ENCODE data around the gene SMDT1.

Gene SMDT1, protein sequence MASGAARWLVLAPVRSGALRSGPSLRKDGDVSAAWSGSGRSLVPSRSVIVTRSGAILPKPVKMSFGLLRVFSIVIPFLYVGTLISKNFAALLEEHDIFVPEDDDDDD

DNA sequence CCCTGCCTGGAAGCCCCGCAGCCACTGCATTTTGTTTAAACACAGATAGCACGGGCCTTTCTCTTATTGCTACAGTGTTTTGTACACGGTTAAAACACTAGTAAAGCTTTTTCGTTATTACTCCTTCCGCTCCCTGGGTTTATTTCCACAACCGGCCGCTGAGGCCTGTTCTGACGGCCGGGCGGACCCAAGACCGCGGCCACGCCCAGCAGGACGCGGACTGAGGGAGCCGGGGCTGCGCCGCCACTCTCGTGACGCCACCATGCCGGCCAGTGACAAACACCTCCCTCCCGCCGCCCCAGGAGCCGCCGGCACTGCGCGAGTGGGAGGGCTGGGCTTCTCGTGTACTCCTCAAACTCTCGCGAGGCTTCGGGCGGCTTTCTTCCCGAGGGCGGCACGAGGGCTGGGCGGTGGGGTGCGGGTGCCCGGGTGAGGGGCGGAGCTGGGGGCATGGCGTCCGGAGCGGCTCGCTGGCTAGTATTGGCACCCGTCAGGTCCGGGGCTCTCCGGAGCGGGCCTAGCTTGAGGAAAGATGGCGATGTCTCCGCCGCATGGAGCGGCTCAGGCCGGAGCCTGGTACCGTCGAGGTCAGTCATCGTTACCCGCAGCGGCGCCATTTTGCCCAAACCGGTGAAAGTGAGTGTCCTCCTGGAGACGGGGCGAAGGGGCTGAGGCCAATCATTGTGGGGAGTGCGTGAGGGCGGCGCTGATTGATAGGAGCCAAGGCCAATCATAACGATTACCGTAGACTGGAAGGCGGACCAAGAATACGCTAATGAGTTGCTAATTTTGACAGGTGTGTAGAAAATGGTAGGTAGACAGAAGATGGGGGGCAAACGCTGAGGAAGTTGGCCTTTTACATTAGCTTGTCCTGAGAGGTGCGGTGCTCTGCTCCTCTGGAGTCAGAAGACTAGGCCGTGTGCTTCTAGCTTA, at the start of gene SMDT1:
SMDT1 (plus strand) TSS at position 382 of the 933 bp plus-strand sequence; CDS start at position 451, 69 bp downstream.
- peak; percentile 97 for DNase-seq (ENCODE audit: low read depth)

DNA sequence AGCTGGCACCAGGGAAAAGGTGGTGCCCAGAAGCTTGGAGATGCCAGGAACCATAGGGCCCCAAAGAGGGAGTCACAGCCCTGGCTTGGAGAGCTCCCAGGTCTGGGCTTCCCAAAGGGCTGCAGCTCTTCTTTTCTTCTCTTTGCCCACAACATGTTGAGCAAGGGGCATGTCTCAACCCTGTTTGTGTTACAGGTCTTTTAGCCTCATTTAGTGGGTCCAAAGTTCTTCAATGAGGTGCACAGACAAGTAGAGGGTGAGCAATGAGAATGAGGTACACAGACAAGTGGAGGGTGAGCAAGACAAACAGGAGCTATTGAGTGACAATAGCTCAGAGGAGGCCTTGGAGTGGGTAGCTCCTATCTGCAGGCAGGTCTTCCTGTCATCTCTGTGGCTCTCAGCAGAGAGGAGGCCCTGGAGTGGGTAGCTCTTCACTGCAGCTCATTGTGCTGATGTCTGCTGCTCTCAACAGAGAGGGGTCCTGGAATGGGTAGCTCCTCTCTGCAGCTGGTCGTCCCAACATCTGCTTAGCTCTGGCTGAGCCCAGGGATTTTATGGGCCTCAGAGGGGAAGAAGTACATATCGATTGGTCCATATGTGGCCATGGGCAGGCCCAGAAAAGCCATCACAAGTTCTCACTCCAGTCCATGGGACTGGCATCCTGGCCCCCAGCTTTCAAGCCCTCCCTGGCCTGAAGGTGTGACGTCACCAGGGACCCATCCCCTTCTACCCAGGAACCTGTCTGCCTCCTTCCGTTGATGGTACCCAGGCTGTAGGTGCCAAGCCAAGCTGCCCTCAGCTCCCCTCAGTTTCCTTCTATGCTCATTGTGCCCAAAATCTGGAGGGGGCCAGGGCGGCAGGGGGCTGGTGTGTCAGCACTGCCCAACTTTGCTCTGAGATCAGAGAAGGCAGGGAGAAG, 46.0 kb upstream of the SMDT1 start:
- DNase-seq (ENCODE audit: low read depth) = no peak

DNA sequence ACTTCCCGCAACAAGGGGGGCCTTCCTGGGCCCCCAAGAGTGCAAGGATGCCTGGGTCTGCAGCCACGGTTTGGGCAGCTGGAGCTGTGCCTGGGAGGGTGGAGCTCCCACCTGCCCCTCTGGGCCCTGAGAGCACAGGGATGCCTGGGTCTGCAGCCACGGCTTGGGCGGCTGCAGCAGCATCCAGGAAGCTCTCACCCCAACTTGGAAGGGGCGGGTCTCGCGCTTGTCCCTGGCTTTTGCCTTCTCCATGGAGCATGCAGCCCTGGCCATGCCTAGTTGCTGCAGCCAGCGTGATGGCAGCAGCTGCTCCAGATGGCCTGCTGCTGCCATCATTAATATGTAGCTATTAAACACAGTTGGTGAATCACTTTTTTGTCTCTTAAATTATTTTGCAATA, 44.2 kb upstream of the SMDT1 start:
- no peak for DNase-seq (ENCODE audit: low read depth)

DNA sequence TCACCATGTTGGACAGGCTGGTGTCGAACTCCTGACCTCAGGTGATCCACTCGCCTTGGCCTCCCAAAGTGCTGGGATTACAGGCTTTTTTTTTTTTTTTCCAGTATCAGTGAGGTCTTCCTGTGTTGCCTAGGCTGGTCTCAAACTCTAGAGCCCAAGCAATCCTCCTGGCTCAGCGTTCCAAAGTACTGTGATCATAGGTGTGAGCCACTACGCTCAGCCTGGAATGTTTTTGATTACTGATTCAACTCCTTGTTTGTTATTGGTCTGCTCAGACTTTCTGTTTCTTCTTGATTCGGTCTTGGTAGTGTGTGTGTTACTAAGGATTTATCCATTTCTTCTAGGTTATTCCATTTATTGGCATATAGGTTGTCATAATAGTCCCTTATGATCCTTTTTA, 40.2 kb upstream of the SMDT1 start:
- DNase-seq (ENCODE audit: low read depth) = no peak

DNA sequence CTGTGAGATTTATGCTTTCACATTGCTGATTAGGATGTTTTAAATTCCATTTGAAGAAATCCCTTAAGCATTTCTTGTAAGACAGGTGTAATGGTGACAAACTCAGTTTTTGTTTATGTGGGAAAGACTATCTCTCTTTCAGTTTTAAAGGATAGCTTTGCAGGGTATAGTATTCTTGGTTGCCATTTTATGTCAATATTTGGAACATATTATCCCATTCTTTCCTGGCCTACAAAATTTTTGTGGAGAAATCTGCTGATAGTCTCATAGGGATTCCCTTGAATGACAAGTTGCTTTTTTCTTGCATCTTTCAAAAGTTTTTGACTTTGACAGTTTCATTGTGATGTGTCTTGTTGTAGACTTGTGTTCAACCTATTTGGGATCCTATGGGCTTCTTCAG, 37.7 kb upstream of the SMDT1 start:
- no peak for DNase-seq (ENCODE audit: low read depth)

DNA sequence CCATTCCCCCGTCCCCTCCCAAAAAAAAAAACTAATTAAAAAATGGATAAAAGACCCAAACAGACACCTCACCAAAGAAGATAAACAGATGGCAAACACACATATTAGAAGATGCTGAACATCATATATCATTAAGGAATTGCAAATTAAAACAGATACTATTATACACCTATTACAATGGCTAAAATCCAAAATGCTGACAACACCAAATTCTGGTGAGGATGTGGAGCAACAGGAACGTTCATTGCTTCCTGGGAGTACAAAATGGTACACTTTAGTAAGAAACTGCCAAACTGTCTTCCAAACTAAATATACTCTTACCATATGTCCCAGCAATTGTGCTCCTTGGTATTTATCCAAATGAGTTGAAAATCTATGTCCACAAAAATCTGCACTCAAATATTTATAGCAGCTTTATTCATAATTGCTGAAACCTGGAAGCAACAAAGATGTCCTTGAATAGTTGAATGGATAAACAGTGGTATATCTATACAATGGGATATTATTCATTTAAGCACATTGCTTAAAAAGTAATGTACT, 28.8 kb upstream of the SMDT1 start:
- DNase-seq (ENCODE audit: low read depth) = no peak

DNA sequence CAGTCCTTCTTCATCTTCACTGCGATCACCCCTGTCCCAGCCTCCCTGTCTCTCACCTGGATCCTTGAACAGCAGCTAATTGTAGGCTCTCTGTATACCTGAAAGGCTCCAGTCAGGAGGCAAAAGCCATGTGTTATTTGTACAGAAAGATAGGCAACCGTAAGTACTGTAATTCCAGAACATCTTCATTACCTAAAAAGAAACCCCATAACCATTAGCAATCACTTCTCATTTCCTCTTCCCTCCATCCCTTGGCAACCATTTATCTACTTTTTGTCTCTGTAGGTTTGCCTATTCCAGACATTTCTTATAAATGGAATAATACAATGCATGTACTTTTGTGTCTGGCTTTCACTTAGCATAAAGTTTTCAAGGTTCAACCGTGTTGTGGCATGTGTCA, 26.7 kb upstream of the SMDT1 start:
- no peak for DNase-seq (ENCODE audit: low read depth)

DNA sequence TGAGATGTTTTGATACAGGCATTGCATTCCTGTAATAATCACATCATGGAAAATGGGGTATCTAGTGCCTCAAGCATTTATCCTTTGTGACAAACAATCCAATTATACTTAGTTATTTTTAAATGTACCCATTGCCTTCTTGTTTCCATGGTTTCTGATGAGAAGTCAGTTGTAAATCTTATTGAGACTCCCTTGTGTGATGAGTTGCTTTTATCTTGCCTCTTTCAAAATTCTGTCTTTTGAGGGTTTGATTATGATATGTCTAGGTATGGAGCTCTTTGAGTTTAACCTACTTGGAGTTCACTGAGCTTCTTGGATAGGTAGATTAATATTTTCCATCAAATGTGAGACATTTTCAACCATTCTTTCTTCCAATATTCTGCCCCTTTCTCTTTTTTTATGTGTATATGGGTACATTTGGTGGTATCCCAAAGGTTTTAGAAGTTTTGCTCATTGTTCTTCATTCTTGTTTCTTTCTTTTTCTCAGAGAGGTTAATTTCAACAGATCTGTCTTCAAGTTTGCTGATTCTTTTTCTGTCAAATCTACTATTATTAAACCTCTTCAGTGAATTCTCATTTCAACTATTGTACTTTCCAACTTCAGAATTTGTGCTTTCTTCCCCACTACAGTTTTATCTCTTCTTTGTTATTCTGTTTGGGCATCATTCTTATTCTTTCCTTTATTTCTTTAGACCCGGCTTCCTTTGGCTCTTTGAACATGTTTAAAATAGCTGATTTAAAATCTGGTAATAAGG, 22.6 kb upstream of the SMDT1 start:
- no peak for DNase-seq (ENCODE audit: low read depth)

DNA sequence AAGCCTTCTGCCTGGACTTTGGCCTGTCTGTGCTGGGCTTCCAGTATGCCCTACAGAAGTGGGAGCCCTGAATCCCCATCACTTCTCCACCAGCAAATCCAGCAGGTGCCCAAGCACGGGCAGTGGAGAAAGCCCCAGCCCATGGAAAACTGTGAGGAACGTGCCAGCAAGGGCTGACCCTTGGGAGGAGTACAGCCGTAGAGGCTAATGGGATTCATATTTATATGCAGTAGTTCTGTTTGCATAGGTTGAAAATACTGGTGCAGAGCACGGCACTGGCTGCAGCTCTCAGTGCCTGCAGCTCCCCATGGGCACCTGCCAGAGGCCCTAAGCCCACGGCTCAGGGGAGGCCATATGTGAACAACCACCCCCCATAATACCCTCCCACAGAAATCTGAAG, 19.0 kb upstream of the SMDT1 start:
- no peak for DNase-seq (ENCODE audit: low read depth)

DNA sequence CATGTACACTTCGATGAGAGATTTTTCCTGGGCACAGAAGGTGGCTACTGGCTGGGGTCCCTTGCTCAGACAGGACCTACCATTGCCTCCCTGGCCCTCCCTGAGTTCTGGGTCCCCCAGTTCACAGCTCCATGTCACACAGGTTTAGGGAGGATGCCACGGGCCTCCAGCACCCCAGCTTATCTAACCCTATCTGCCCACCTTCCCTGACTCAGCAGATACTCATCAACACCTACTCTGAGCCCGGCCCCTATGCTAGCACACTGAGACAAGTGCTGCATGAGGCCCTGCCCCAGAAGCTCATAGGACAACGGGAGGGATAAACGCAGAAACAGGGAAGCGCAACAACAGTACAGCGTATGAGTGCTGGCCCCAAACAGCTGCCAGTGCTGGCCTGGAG, 18.5 kb upstream of the SMDT1 start:
- DNase-seq (ENCODE audit: low read depth) = no peak

DNA sequence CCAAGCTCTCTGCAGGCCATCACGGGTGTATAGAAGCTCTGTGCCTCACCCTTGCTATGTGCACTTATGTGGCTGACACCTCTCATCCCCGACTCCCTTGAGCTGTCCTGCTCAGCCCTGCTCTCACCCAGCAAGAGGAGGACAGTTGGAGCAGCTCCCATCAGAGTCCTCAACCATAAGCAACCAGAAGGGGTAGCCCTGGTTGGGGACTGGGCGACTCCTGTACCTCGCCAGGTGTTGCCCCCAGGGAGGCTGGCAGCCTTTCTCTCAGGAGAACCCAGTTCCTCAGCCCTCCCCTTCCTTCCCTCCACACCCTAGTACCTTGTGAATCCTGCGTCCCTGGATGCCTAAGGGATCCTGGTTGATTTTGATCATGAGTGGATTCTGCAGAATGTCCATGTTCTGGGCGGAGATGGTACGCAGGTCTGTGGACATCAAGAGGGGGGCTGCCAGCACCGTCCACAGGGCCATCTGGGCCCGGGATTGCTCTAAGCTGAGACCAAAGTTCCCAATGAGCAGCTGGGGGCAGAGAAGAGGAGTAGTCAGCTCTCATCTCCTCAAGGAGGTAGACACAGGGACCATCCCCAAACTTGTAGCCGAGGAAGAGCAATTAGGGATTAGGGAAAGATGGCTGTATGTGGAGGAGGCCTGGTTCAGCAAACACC, 16.9 kb upstream of the SMDT1 start:
- no peak for DNase-seq (ENCODE audit: low read depth)

DNA sequence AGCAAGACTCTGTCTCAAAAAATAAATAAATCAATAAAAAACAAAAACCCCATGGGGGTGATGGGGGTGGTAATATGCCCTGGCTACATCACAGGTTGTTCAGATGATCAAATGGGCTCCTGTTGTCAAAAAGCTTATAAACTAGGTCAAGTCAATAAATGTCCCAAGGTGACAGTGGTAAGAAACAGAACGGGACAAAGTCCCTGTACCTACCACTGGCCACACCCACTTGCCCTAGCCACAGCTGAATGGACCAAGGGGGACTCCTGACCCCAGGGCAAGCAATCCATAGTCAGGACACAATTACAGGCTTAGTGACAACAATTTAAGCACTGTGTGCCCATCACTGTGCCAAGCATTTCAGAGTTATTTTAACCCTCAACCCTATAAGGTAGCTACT, 14.9 kb upstream of the SMDT1 start:
- DNase-seq (ENCODE audit: low read depth) = no peak

DNA sequence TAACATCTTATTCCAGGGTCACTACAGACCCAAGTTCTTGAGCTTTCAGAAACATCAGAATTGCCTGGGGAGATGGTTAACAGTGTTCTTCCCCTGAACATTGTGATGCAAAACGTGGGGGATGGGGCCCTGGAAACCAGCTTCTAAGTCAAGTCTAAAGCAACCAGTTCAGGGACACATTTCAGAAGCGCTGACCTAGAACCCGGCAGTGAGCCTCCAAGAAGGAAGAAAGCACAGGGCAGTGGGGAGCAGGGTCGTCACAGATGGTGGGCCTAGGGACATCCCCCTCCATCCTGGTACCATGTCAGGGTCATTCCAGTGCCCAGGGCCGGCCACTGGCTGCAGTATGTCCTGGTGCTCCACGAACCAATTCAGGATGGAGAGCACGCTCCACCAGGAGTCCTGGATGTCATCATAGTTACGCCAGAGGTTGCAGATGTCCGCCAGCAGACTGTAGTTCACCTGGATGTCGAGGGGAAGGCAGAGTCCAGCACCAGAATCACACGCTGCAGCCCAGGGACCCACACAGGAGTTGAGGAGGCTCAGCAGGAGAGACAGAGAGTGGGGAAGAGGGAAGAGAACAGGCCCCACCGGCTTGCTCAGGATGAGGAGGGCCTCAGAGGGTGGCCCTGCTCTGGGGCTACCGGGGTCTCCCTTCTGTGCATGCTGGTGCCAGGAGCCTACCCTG, 13.9 kb upstream of the SMDT1 start:
- DNase-seq (ENCODE audit: low read depth) = no peak

DNA sequence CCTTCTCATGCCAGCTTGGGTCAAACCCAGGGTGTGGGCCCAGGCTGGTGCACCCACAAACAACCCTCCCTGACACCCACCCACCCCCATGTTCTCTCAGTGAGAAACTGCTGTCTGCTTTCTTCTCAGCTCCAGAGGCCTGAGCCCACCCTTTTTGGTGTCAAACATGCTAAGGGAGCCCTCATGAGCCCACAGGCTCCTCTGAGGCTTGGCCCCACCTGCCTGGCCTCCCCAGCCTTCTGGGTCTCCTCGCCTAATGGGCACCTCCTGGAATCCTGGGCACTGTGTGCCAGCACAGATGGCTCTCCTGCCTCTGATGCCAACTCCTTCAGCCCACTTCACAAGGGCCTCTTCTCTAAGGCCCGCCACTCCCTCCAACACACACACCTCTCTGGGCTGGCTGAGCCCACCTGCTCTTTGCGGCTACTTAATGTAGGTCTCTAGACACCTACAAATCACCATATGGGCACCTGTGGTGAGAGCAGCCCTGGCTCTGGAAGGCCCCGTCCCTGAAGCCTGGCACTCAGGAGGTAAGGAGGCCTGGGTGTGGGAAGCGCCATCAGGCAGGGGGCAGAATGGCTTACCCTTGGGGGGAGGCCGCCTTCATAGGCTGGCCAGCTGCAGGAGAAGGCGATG, 13.3 kb upstream of the SMDT1 start:
- no peak for DNase-seq (ENCODE audit: low read depth)

DNA sequence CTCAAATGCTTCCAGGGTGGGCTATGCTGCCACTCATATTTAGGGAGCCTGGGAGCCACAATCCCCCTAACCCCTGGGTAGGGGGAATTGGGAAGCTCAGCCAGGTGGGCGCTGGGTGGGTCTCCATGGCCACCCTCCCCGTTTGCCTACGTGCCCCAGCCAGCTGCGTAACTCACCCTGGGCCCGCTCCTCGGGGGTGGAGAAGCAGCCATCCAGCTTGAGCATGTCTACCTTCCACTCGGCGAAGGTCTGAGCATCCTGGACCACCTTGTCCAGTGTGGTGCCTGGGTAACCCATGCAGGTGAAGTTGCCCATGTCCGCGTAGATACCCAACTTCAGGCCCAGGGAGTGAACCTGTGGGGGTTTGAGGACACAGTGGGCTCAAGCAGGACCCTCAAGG, 12.6 kb upstream of the SMDT1 start:
- DNase-seq (ENCODE audit: low read depth) = no peak

DNA sequence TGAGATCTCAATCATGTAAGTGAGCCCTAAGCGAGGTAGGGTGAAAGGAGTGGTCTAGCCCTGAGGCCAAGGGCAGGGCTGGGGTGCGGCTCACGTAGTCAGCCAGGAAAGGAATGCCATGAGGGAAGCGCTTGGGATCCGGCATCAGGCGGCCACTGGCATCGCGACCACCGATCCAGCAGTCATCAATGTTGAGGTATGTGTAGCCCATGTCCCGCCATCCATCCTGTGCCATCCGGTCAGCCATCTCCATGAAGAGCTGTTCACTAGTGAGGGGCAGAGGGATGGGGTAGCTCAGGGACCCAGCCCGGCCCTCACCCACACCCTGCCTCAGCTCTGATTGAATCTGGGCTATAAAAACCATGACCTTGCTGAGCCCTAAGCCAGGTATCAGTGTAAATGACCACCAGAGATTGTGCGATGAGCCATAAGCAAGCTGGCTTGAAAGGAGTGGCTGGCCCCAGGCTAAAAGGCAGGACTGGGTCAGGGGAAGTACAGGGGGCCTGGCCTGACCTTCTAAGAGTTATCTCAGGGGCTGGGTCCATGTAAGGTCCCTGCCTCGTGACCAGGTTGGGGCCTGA, 11.7 kb upstream of the SMDT1 start:
- no peak for DNase-seq (ENCODE audit: low read depth)

DNA sequence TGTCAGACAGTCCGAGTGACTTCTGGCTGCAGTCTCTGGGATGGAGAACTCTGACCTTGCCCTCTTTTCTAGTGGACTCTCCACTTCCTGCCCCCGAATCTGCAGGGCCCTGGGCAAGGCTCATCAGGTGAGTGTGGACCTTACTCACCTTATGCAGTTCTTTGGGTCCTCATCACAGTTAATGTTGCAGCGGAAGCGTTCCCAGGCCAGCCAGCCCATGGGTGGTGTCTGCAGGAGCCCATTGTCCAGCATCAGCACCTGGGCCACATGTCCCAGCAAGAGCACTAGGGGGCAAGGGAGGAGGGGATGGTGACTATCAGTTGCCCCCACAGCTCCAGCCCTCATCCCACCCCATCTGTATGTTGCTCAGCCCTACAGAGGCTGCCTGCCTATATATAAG, 11.2 kb upstream of the SMDT1 start:
- no peak for DNase-seq (ENCODE audit: low read depth)

DNA sequence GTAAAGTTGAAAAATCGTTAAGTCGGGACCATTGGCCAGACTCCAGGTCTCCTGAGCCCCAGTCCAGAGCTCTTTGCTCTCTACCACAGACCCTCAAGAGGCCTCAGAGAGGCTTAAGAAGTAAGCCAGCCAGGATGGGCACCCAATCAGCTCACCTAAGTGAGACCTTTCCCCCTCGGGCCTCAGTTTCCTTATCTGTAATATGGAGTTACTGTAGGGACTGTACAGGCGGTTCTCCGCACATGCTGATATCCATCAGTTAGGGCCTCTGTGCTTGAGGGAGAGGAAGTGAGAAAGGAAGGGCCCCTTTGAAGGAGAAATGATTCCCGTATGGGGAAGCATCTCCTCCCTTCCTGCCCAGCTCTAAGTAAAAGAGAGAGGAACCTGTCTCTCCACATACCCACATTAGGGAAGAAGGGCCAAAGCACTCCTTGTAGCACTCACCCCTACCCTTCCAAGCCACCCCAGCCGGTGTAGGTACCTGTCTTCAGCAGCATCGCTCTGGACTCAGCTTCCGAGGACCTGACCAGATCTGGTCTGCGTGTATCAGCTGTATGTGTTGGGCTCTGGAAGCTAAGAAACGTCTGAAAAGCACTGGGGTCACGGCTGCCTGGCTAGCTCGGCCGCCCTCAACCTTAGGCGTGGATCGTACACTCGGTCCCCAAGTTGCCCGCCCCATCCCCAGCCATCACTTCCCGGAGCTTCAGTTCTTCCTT, 9.5 kb upstream of the SMDT1 start:
- no peak for DNase-seq (ENCODE audit: low read depth)
